ENCODE data around the gene ATP9B.

- TF ChIP-seq CTCF (IDR thresholded peaks at IDR 0.05) (no peak), POLR2A (IDR thresholded peaks at IDR 0.05) (no peak)
Measured at GRCh38 chr18:79404567-79404910, 335.3 kb downstream of the ATP9B start.

All from right lobe of liver (tissue), 4 donors.